NCI-H2107 treated with DMSO at 0.1 percent for 48 hours (cell line): Measurements from ENCODE around the gene ZNF598.
"Not testable (repeated sequence)": the region's sequence is repeated elsewhere in the genome, so short reads cannot be mapped to it uniquely, and the experiment has no call there.

ENCODE experiments used
- DNase-seq: peaks from one replicate; lab custom pipeline; 2025; ENCODE audit not compliant: unreplicated experiment; lab: John Stamatoyannopoulos, UW

The ZNF598 gene

DNA sequence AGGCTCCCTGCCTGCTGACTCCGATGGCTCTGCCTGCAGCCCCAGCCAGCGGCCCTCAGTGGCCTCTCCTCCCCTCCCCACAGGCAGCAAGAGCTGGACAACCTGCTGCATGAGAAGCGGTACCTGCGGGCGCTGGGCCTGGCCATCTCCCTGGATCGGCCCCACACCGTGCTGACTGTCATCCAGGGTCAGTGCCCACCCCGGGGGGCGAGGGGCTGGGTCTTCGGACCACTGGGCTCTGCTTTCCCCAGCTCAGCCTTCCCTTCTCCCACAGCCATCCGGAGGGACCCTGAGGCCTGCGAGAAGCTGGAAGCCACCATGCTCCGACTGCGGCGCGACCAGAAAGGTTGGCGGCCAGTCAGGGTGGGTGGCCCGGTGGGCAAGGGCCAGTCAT, 31.7 kb downstream of the ZNF598 start:
- DNase-seq = no peak

- DNase-seq = no peak
Measured at GRCh38 chr16:1976951-1977874, 32.4 kb downstream of the ZNF598 start.

GRCh38 chr16:1976216-1976520, 33.5 kb downstream of the ZNF598 start:
- no peak for DNase-seq

DNA sequence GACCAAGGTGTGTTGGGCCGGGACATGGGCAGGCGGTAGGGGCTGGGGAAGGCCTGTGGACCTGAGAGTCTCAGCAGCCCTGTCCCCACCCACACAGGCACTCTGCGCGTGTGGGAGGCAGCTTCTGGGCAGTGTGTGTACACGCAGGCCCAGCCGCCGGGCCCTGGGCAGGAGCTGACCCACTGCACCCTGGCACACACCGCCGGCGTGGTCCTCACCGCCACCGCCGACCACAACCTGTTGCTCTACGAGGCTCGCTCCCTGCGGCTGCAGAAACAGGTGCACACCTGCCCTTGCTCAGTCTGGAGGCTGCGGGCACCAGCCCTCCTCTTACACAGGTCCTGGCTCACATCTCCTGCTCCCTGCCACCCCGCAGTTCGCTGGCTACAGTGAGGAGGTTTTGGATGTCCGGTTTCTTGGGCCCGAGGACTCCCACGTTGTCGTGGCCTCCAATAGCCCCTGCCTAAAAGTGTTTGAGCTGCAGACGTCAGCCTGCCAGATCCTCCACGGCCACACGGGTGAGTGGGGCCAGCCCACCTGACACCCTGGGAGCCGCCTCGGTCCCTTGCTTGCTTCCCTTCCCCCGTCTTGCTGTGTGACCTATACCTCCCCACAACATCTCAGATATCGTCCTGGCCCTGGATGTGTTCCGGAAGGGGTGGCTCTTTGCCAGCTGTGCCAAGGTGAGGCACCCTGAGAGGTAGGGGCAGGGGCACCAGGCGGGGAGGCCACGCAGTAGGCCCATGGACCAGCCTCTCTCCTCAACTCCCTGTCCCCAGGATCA, 34.0 kb downstream of the ZNF598 start:
- DNase-seq = no peak

DNA sequence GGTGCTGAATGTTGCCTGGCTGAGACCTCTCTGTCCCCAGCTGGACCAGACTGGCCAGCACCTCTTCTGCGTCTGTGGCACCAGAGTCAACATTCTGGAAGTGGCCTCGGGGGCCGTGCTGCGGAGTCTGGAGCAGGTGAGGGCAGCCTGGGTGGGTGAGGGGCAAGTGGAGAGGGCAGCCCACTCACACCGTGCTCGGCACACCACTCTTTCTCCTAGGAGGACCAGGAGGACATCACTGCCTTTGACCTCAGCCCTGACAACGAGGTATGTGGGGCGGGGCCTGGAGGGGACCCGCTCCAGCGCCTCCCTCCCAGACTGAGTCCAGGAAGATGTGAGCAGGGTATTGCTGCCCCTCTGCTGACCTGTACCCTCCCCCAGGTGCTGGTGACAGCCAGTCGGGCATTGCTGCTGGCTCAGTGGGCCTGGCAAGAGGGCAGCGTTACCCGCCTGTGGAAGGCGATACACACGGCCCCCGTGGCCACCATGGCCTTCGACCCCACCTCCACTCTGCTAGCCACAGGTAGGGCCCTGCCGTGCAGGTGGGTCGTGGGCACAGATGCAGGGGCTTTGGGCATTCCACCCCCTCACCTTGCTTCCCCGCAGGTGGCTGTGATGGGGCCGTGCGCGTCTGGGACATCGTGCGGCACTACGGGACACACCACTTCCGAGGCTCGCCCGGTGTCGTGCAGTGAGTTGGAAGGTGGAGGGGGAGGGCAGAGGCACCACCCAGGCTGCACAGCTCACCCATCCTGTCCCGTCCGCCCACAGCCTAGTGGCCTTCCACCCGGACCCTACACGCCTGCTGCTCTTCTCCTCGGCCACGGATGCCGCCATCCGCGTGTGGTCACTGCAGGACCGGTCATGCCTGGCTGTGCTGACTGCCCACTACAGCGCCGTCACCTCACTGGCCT, 35.2 kb downstream of the ZNF598 start:
- DNase-seq = no peak

DNA sequence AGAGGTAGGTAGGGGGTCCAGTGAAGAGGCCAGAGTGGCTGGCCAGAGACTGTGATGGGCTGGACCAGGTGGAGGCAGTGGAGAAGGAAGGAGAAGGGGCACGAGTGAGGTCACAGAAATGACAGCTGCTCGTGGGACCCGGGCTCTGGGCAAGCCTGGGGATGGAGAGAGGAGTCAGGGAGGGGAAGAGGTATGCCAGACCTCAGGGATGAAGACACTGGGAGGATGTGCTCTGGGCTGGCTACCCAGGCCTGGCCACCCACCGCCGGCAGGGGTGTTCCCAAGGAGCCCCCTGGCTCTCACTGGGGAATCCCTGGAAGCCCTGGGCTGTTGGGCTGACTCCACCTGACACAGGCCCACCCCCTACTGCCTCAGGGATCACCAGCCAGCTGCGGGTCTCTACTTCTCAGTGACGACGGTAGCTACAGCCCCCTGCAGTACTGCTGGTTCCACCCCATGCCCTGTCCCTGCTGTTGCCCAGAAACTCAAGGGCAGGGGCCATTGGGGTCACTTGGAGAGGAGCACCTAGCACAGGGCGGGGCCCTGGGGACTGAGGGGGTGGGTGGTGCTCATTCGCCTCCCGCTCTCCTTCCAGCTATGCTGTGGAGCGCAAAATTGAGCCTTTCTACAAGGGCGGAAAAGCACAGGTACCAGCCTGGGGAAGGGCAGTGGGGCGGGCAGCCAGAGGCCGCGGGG, 36.0 kb downstream of the ZNF598 start:
- DNase-seq = no peak

GRCh38 chr16:1972490-1972877, 37.1 kb downstream of the ZNF598 start:
- DNase-seq = no peak

DNA sequence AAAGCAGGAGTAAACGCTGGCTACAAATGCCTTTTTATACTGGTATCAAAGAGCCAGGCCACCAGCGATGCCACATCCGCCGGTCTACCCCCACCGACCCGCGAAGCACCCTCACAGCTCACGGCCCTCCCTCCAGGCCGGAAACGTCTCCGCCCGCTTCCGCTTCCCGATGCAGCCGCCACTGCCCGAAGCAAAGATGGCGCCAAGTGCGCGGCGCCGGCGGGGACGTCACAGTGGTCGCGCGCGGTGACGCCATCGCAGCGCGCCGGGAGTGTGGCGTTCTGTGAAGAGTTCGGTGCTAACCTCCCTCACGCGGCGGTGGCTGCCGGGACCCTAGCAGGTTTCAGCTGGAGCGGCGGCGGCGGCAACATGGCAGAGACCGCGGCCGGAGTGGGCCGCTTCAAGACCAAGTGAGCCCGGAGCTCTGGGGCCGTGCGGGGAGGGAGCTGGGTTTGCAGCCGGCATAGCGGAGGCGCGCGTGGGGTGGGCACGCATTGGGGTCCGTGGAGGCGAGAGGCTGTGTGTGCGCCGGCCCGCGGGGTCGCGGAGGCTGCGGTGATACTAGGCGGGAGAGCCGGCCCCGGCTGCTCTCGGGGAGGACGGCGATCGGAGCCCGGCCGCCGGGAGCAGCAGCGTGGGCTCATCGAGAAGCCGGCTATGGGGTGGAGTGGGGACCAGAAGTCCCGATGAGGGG, 37.7 kb downstream of the ZNF598 start, which contains the start of gene TBL3:
TBL3 (plus strand) TSS at position 258 of the 694 bp plus-strand sequence; CDS start at position 370, 112 bp downstream.
- peak; percentile 81 for DNase-seq

GRCh38 chr16:1968146-1968953, 41.3 kb downstream of the ZNF598 start:
- no peak for DNase-seq

DNA sequence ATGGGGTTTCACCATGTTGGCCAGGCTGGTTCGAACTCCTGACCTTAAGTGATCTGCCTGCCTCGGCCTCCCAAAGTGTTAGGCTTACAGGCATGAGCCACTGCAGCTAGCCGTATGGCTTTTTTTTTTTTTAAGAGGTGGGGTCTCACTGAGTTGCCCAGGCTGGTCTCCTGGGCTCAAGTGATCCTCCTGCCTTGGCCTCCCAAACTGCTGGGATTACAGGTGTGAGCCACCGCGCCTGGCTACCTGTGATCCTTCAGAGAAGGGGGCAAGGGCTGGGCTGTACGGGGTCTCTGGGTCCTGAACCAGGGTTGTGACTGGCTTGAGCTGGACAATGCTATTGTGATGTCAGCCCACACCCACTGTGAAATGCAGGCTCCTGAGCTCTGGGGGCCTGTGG, 43.2 kb downstream of the ZNF598 start, which contains the start of gene RNF151:
RNF151 (plus strand) TSS at position 397 of the 400 bp plus-strand sequence. CDS start 26 bp downstream, outside the sequence.
- no peak for DNase-seq

DNA sequence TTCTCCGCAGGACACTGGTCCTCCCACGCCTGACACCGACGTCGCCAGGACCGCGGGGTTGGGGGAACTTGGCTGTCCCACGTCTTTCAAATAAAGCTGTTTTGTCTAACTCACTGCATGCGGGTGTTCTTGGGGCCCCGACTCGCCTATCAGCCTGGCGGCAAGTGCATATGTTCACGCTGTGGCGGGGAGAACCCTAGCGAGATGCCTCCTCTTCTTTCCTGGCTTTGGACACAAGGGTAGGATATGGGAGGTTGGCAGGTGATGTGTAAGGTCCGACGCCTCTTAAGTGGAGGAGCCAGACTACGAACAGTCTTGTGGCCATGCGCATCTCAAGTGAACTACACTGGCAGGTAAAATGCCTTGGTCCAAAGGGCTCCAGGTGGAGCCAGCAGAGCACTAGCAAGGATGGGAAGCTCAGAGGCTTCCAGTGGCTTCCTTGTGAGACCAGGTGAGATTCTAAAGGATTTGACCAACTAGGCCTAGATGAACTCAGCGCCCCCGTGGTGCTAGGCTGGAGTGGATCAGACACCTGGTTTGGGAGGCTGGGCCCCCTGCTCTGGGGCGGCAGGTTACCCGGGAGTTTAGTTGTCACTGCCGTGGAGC, 44.1 kb downstream of the ZNF598 start:
- no peak for DNase-seq

DNA sequence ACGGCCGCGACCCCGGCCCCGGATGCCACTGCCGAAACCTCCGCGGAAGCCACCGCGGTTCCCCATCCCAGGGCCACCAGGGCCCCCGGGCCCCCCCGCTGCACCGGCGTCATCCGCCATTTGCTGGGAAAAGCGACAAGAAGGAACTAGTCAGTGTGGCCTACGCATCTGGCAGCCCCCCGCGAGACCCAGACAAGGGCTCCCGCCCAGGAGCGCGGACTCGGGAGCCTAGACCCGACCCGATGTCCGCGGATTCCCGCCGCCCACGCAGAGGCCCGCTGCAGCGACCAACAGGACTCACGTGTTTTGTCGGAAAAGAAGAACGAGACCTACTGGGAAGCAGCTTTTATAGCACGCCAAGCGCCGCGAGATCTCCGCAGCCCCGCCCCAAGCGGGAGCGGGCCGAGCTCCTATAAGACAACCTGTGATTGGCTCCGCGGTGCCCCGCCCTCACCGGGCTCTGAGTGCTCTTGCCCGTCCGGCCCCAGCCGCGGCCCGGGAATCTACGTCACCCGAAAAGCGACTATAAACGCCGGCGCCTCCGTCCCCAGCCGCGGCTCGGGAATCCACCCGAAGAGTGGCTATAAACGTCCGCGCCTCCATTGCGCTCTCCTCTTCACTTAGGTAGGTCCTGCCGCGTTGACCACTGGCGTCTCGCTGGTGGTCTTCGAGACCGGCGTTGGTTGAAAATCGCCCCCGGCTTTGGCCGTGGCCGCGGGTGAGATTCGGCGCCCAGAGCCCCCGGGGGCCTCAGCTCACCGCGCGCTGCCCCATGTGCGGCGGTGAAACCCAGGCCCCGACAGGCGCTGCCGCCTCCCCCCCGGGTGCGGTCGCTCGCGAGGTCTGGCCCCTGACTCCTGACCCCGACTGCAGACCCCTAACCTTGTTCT, 44.9 kb downstream of the ZNF598 start, which contains the start of gene RPS2:
RPS2 (minus strand) TSS at position 321 of the 890 bp plus-strand sequence; CDS start at position 120, 201 bp downstream.
- DNase-seq = peak; percentile 95

- DNase-seq = no peak
Measured at GRCh38 chr16:1963806-1964505, 45.7 kb downstream of the ZNF598 start.

GRCh38 chr16:1962161-1963153, 47.2 kb downstream of the ZNF598 start:
- not testable (repeated sequence) for DNase-seq

DNA sequence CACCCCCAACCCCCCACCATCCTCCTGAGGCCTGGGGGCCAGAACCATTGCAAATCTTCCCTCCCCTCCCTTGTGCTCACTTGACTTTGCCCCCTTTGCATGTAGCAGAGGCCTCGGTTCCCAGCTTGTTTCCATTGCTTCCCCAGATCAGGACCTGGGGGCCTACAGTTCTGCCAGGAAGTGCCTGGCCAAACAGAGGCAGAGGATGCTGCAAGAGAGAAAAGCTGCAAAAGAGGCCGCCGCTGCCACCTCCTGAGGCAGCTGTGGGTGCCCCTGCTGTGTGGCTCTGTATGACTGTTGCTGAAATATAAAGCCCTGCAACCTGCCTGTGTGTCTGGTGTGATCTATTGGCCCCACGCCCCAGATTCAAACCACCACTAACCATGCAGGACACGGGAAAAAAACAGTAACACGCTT, 48.0 kb downstream of the ZNF598 start:
- no peak for DNase-seq
